ENCODE data around the gene RMC1.
"Not testable (repeated sequence)": the region's sequence is repeated elsewhere in the genome, so short reads cannot be mapped to it uniquely, and the experiment has no call there.

Gene RMC1

DNA sequence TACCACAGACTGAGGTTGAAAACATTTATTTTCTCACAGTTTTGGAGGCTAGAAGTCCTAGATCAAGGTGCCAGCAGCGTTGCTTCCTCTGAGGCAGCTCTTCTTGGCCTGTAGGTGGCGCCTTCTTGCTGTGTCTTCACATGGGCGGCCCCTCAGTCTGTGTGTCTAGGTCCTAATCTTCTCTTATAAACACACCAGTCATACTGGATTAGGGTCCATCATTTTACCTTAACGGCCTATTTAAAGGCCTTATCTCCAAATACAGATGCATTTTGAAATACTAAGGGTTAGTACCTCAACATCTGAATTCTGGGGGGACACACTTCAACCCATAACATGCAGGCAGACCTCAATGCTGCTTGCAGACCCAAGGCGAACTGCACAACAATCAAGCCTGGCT is 4.4 kb upstream of the RMC1 start:
- DNase-seq, result peak; percentile 64

DNA sequence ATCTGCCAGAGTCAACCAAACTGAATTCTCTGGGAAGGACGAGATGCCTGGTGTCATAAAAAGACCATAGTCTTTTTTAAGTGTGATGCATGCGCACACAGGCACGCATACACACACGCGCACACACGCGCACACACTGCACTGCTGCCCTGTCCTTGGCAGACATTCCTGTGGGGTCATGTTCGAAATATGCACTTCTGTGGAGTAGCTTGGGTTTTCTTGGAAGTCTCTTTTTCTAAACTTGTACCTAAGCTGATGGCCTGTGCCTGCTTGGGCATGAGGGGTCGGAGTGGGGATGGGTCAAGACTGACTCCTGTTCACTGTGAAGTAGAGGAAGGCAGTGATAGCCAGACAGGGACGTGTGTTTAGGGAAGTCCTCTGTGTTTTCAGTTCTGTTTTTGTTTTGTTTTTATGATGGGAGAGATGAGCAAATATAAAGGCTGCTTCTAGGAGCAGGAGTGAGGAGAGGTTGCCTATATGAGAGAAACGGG is 4.0 kb upstream of the RMC1 start:
- peak; percentile 43 for DNase-seq

- no peak for DNase-seq
These were observed 1.7 kb upstream of the RMC1 start for GRCh38 chr18:23501626-23502025.

DNA sequence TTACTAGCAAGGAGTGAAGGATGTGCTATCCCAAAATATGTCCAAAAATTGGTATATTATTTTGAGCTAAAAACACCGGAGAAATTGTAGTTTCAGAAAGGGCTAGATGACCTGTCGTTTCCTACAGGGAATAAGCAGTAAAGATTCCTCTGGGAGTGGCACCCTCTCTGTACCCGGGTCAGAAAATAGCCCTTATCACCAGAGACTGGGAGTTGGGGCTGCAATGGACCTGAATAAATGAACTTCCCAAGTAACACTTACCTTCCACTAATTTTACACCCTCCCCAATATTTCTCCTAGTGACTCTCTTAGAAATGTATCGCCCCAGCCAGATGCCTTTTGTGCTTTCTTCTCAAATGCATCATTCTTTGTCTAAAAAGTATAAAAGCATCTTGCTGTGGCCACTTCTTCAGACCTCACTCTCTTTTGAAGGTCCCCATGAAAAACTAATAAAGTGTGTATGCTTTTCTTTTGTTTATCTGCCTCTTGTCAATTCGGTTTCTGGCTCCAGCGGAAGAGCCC is 734 bp upstream of the RMC1 start:
- no peak for DNase-seq

DNA sequence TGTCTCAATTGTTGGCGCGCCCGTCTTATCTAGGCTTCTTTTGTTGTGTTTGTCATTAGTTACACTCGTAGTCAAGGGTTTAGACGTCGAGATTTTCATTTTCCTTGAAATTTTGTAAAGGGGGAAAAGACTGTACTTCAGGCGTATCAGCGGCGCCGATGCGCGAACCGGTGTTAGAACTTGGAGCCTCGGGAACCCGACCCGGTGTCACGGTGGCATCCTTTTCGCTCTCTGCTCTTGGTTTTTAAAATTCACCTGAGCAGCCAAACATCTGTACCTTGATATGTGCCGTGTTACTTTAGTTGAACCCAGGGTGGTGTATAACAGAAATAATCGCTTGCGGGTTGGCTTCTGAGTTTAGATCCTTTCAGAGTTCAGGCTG is 643 bp downstream of the RMC1 start:
- DNase-seq, result no peak

DNA sequence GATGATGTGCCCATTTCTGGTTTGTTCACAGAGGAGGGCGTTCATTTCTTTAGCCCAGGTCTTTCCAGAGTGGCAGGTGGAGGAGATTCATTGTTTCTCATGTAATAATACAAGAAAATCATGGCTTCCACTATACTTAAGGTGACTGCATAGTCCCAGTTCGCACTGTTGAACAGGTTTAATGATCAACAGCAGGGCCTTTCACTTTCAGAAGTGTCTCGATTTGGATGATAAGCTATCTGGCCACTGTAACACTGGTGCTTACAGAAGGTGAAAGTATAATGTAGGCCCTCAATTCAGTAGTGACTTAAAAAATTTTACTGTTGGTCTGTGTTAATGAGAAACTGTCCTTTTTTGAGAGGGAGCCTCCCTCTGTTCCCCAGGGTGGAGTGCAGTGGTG is 1.4 kb downstream of the RMC1 start:
- no peak for DNase-seq

DNA sequence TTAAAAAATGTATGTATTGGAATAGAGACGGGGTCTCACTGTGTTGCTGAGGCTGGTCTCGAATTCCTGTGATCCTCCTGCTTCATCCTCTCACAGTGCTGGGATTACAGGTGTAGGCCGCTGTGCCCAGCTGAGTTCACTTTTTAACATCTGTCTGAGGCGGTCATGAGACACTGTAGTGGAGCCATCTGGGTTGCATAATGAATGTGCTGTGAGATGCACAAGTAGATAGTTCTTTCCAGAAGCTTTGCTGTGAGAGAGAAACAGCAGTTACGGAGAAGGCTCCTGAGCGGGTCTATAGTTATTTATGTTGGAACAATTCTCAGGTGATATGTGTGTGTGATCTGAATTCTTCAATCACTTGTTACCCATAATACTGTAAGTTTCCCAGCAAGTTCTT is 3.1 kb downstream of the RMC1 start:
- DNase-seq, result no peak

- not testable (repeated sequence) for DNase-seq
These were observed 7.6 kb downstream of the RMC1 start for GRCh38 chr18:23510923-23511322.

GRCh38 chr18:23512216-23512615 is 8.9 kb downstream of the RMC1 start:
- DNase-seq, result not testable (repeated sequence)

DNA sequence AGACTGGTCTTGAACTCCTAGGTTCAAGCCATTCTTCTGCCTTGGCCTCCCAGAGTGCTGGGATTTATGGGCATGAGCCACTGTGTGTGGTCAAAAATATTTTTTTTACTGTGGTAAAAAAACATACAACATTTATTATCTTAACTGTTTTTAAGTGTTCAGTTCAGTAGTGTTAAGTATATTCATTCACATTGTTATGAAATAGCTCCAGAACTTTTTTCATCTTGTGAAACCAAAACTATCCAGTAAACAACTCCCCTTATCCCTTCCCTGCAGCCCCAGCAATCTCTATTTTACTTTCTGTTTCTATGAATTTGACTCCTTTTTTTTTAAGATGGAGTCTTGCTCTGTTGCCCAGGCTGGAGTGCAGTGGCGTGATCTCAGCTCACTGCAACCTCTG is 9.3 kb downstream of the RMC1 start:
- DNase-seq, result no peak

GRCh38 chr18:23515911-23516546 is 12.7 kb downstream of the RMC1 start:
- peak; percentile 74 for DNase-seq

- DNase-seq, result no peak
These were observed 16.4 kb downstream of the RMC1 start for GRCh38 chr18:23519734-23520133.

DNA sequence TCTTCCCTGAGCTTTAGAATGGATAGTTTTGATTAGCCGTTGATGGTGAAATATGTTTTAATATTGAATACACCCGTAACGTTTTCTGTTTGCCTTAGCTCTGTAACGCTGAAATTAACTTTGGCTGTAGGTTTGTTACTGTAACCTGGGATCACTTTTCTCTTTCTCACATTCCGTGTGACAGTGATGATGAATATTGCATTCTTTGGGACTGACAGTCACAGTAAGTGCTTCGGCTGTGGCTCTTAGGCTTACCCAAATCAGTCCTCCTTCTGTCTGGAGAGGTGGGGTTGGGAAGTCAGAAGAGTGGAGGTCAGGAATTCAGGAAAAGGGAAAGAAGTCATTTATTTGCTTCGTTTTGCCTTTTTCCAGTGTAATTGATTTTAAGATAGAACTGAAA is 18.0 kb downstream of the RMC1 start:
- DNase-seq, result no peak

- DNase-seq, result no peak
These were observed 18.6 kb downstream of the RMC1 start for GRCh38 chr18:23521907-23522306.

GRCh38 chr18:23523429-23524212 is 20.3 kb downstream of the RMC1 start:
- peak; percentile 84 for DNase-seq

DNA sequence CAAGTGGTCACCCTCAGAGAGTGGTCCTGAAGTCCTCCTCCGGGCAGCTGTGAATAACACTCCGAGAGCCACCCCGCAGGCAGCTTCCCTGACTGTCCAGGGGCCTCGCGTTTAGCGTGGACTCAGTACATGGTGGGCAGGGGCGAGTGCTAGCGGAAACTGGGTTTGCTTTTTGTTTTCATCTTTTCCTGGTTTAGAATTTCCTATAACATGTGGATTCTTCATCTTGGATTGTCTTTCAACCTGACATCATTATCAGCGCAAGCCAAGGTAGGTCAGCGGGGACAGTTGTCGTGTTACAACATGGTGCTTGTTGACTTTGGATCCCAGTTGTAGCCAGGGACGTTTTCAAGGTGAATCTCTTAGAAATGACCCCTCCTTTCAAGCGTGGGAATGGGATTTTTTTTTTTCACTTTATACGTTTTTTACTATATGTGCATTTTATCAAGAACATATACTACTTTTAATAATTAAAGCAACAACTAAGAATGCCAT is 20.9 kb downstream of the RMC1 start:
- no peak for DNase-seq

GRCh38 chr18:23526501-23527063 is 23.3 kb downstream of the RMC1 start:
- DNase-seq, result no peak

- DNase-seq, result no peak
These were observed 25.5 kb downstream of the RMC1 start for GRCh38 chr18:23528580-23529472.

GRCh38 chr18:23529604-23530003 is 26.3 kb downstream of the RMC1 start:
- peak; percentile 57 for DNase-seq

DNA sequence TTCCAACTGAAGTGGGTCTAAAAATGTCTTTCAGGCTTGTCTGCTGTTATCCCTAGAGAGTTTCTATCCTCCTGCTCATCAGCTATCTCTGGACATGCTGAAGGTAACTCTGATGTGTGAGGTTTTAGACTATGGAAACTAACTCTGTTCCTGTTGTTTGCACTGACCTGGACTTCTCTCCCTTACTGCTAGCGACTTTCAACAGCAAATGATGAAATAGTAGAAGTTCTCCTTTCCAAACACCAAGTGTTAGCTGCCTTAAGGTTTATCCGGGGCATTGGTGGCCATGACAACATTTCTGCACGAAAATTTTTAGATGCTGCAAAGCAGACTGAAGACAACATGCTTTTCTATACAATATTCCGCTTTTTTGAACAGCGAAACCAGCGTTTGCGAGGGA is 26.9 kb downstream of the RMC1 start:
- DNase-seq, result no peak

- DNase-seq, result no peak
These were observed 28.6 kb downstream of the RMC1 start for GRCh38 chr18:23531912-23532311.

- no peak for DNase-seq
These were observed 29.5 kb downstream of the RMC1 start for GRCh38 chr18:23532848-23533247.

DNA sequence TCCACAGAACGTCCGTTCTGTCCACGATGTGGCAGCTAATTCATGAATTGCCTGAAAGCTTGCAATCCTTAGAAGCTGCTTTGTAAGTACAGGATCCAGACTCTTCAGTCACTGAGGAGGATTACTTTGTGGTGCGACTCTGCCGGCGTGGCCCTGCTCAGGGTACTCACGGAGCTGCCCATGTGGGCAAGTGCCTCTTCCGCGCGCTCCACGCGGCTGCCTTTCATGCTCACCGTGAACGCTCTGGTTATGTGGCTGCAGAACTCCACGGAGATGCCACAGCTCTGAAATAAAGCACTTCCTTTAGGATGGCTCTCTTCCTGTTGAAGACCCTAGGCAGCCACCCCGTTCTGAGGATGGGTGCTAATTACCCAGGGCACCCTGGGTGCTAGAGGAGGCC is 31.0 kb downstream of the RMC1 start:
- DNase-seq, result no peak
